HCT116 (cell line): ENCODE data around the gene ADAMTS13. TPM values are rescaled to one million over a fixed set of nuclear protein-coding genes. Genes with fewer than 3 reads are reported as not detected.

Source experiments
- ATAC-seq: fragments of 200-7000 bp; cut with Tn5 transposase; 2 replicates; pipeline ENCODE4 v1.9.1; 2020; ENCODE audit warnings: mild to moderate bottlenecking, moderate library complexity
- BruUV-seq: library from RNA; stranded (reverse); fragments of 400-500 nt; replicated peaks from 2 replicates; lab custom pipeline; 2021; lab: Mats Ljungman, UMichigan
- CTCF ChIA-PET: fragments of 300-600 bp; sonication (Branson Sonifier 250); formaldehyde crosslinking; loops from one replicate; lab custom pipeline; 2021; ENCODE audit warnings: antibody characterized with exemption; lab: Charles Lee
- POLR2A ChIA-PET: fragments of 300-600, 350-600 bp; sonication (Branson Sonifier 250); formaldehyde crosslinking; loops from one replicate; lab custom pipeline; 2021; ENCODE audit warnings: antibody characterized with exemption; lab: Charles Lee
- RAD21 ChIA-PET, 2 experiments: fragments of 300-600 bp; sonication (Branson Sonifier 250); formaldehyde crosslinking; loops; one replicate each; lab custom pipeline; 2023; ENCODE audit warnings: low total read pairs in 2 of 2; ENCODE audit not compliant: uncharacterized antibody in 2 of 2, unreplicated experiment in 2 of 2, low non-redundant PET in 1 of 2; lab: Charles Lee
- DNase-seq: peaks from one replicate; pipeline ENCODE4 v3.0.0-alpha.2; 2010; ENCODE audit warnings: low read depth, low spot score
- H2AFZ ChIP-seq: fragments of 200-600 bp; shearing (Covaris generic), sonication (generic); 2 replicates; pipeline ENCODE4 v1.6.1; 2017; ENCODE audit warnings: low read depth, mixed run types, mixed read lengths, antibody characterized with exemption, low read length; ENCODE audit not compliant: poor library complexity, severe bottlenecking
- H3K27ac ChIP-seq: 2 replicates; pipeline ENCODE4 v1.5.1; 2012; ENCODE audit warnings: low read depth, low read length
- H3K27me3 ChIP-seq: fragments of 200-600 bp; sonication (generic); 2 replicates; pipeline ENCODE4 v1.6.1; 2016; ENCODE audit warnings: mixed run types, low read length, mixed read lengths; ENCODE audit not compliant: insufficient read depth
- H3K36me3 ChIP-seq, 2 experiments: fragments of 200-500 bp in 1 of 2; fragments of 200-600 bp in 1 of 2; sonication (Bioruptor generic) in 1 of 2; sonication (generic) in 1 of 2; 2 replicates each; pipeline versions ENCODE4 v1.5.1 to v1.6.1; 2014 to 2016; ENCODE audit warnings: low read length in 2 of 2, inconsistent platforms in 1 of 2, mixed read lengths in 1 of 2, mixed run types in 1 of 2; ENCODE audit not compliant: insufficient read depth in 2 of 2, control insufficient read depth in 1 of 2
- H3K4me1 ChIP-seq, 2 experiments: fragments of 200-600 bp in 1 of 2; sonication (generic) in 1 of 2; 2 replicates each; pipeline versions ENCODE4 v1.5.1 to v1.6.1; 2012 to 2017; ENCODE audit warnings: low read length in 2 of 2, inconsistent platforms in 1 of 2, mild to moderate bottlenecking in 1 of 2, mixed read lengths in 1 of 2, mixed run types in 1 of 2, moderate library complexity in 1 of 2; ENCODE audit not compliant: insufficient read depth in 2 of 2, control insufficient read depth in 1 of 2
- H3K4me2 ChIP-seq: fragments of 200-600 bp; sonication (generic); 2 replicates; pipeline ENCODE4 v1.6.1; 2017; ENCODE audit warnings: mixed run types, low read length, mixed read lengths
- H3K4me3 ChIP-seq, 2 experiments: fragments of 200-600 bp in 1 of 2; sonication (generic) in 1 of 2; replicated peaks in 1 of 2; 2 replicates each; pipeline ENCODE4 v1.5.1; 2011 to 2016; ENCODE audit warnings: low read length in 2 of 2, control low read depth in 1 of 2, low read depth in 1 of 2, mild to moderate bottlenecking in 1 of 2, mixed read lengths in 1 of 2, mixed run types in 1 of 2
- H3K79me2 ChIP-seq: fragments of 200-600 bp; sonication (generic); 2 replicates; pipeline ENCODE4 v1.6.1; 2017; ENCODE audit warnings: mild to moderate bottlenecking, mixed run types, low read length, moderate library complexity, mixed read lengths; ENCODE audit not compliant: insufficient read depth
- H3K9ac ChIP-seq: fragments of 200-600 bp; sonication (generic); 2 replicates; pipeline ENCODE4 v1.6.1; 2016; ENCODE audit warnings: low read length, mixed read lengths
- H3K9me2 ChIP-seq: fragments of 200-600 bp; sonication (generic), shearing (Covaris generic); 2 replicates; pipeline ENCODE4 v1.6.1; 2017; ENCODE audit warnings: mixed run types, mild to moderate bottlenecking, moderate library complexity; ENCODE audit not compliant: insufficient read depth
- H3K9me3 ChIP-seq, 2 experiments: fragments of 200-500 bp in 1 of 2; fragments of 200-600 bp in 1 of 2; sonication (Bioruptor generic) in 1 of 2; sonication (generic) in 1 of 2; 2 replicates each; pipeline ENCODE4 v1.6.1; 2014 to 2017; ENCODE audit warnings: low read length in 2 of 2, mixed read lengths in 2 of 2, inconsistent platforms in 1 of 2, low read depth in 1 of 2, mild to moderate bottlenecking in 1 of 2, mixed run types in 1 of 2, moderate library complexity in 1 of 2; ENCODE audit not compliant: control insufficient read depth in 1 of 2, insufficient read depth in 1 of 2
- H4K20me1 ChIP-seq: fragments of 200-600 bp; sonication (generic), shearing (Covaris generic); 2 replicates; pipeline ENCODE4 v1.6.1; 2017; ENCODE audit warnings: mixed run types, mild to moderate bottlenecking, moderate library complexity; ENCODE audit not compliant: insufficient read depth
- CEBPB ChIP-seq: IDR thresholded peaks from 2 replicates; pipeline ENCODE4 v1.6.1; 2012; ENCODE audit warnings: low read depth
- EZH2 ChIP-seq: fragments of 200-600 bp; sonication (generic); IDR thresholded peaks from 2 replicates; pipeline ENCODE4 v1.6.1; 2017; ENCODE audit warnings: antibody characterized with exemption, mixed run types
- EZH2phosphoT487 ChIP-seq: fragments of 200-600 bp; IDR thresholded peaks from 2 replicates; pipeline ENCODE4 v1.6.1; 2018; ENCODE audit warnings: antibody characterized with exemption, borderline replicate concordance
- FOSL1 ChIP-seq: IDR thresholded peaks from 2 replicates; pipeline ENCODE4 v1.6.1; 2012; ENCODE audit warnings: low read depth
- POLR2A ChIP-seq: IDR thresholded peaks from 2 replicates; pipeline ENCODE4 v1.7.0; 2011; ENCODE audit warnings: borderline replicate concordance; ENCODE audit not compliant: insufficient read depth, insufficient read length; ENCODE audit errors: extremely low read depth
- POLR2AphosphoS5 ChIP-seq: IDR thresholded peaks from 2 replicates; pipeline ENCODE4 v1.6.1; 2011; ENCODE audit warnings: mild to moderate bottlenecking, low read depth, low read length, moderate library complexity
- RAD21 ChIP-seq: IDR thresholded peaks from 2 replicates; pipeline ENCODE4 v1.6.1; 2012; ENCODE audit warnings: low read depth, mild to moderate bottlenecking
- YY1 ChIP-seq: IDR thresholded peaks from 2 replicates; pipeline ENCODE4 v1.6.1; 2011; ENCODE audit warnings: low read length, low read depth, moderate library complexity, mild to moderate bottlenecking; ENCODE audit not compliant: insufficient replicate concordance; ENCODE audit errors: extremely low read depth
- ZBTB33 ChIP-seq: IDR thresholded peaks from 2 replicates; pipeline ENCODE4 v1.6.1; 2011; ENCODE audit warnings: mild to moderate bottlenecking, low read length, moderate library complexity; ENCODE audit not compliant: insufficient replicate concordance; ENCODE audit errors: extremely low read depth
- intact Hi-C: fragments of 100-400 bp; cut with micrococcal nuclease; formaldehyde crosslinking; loops from 2 replicates; pipeline ENCODE4 v1.10.0; 2022
- total RNA-seq: library from RNA; stranded (reverse); gene quantifications from one replicate; pipeline ENCODE4 v1.2.1, GENCODE V29; 2021; ENCODE audit not compliant: unreplicated experiment

ADAMTS13 gene
- total RNA-seq, 1 experiment from 2014 or later, result 9.2 TPM

DNA sequence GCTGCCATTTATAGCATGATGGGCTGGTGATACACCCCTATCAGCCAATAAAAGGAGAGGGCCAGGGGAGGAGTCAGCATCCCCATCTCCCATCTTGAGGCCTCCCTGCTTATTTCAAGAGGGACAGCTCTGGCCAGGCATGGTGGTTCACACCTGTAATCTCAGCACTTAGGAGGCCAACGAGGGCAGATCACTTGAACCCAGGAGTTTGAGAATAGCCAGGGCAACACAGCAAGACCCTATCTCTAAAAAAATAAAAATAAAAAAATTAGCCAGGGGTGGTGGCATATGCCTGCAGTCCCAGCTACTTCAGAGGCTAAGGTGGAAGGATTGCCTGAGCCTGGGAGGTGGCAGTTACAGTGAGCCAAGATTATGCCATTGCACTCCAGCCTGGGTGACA, 14.1 kb upstream of the ADAMTS13 start:
- intact Hi-C loops, result no loop called here
- Histone ChIP-seq H3K4me3 (no peak overlapping the region), H3K4me2 (no peak overlapping the region), H3K27me3 (no peaks in the 10 kb centered on the region), H3K9me2 (no peaks in the 10 kb centered on the region), H4K20me1 (no peaks in the 10 kb centered on the region), H3K9me3 (no peaks in the 10 kb centered on the region), H3K79me2 (peaks cover 16% of the 10 kb centered on the region), H3K36me3 (peaks cover 31 to 44% of the 10 kb centered on the region in 2 experiments; a peak in 3 of 4 replicates), H3K9ac (no peak overlapping the region), H3K27ac (no peak overlapping the region), H3K4me1 (peaks cover 0 to 5% of the 10 kb centered on the region in 2 experiments; a peak in 1 of 4 replicates), H2AFZ (no peak overlapping the region)
- no peak for DNase-seq
- no TSS peak for BruUV-seq
- ATAC-seq, result no peak
- POLR2A ChIA-PET, result no interaction called here
- CTCF ChIA-PET, result interaction anchor here (1.1 kb wide), 1 partner anchor 10 kb away, joined by 3 read pairs; no protein-coding TSS in a partner anchor
- no peak for TF ChIP-seq ZBTB33
- no peak for TF ChIP-seq POLR2A
- TF ChIP-seq YY1, result no peak
- no peak for TF ChIP-seq CEBPB
- no peak for TF ChIP-seq RAD21
- no peak for TF ChIP-seq EZH2
- TF ChIP-seq EZH2phosphoT487, result no peak
- RAD21 ChIA-PET, result no interaction called here

GRCh38 chr9:133415170-133415569, 7.0 kb upstream of the ADAMTS13 start:
- Histone ChIP-seq H3K4me2 (no peak overlapping the region), H3K79me2 (peaks cover 63% of the 10 kb centered on the region), H3K9me3 (no peaks in the 10 kb centered on the region), H3K9me2 (no peaks in the 10 kb centered on the region), H3K4me1 (peaks cover 7 to 21% of the 10 kb centered on the region in 2 experiments; a peak in 3 of 4 replicates), H3K36me3 (peaks cover 22 to 50% of the 10 kb centered on the region in 2 experiments; a peak in 2 of 4 replicates), H3K27me3 (no peaks in the 10 kb centered on the region), H2AFZ (no peak overlapping the region), H3K27ac (no peak overlapping the region), H4K20me1 (no peaks in the 10 kb centered on the region), H3K9ac (no peak overlapping the region), H3K4me3 (no peak overlapping the region)
- CTCF ChIA-PET, result no interaction called here
- no peak for TF ChIP-seq ZBTB33
- TF ChIP-seq POLR2AphosphoS5, result no peak
- TF ChIP-seq FOSL1, result no peak
- RAD21 ChIA-PET, result no interaction called here
- no peak for ATAC-seq
- no TSS peak for BruUV-seq
- DNase-seq, result no peak
- intact Hi-C loops, result loop anchor here (5.0 kb wide), 1 partner anchor 47 kb away; no protein-coding TSS in a partner anchor
- POLR2A ChIA-PET, result no interaction called here
